ENCODE results near the gene RUNX2. TPM values are rescaled to one million over a fixed set of nuclear protein-coding genes. Genes with fewer than 3 reads are reported as not detected.

Gene RUNX2
- total RNA-seq, 1 experiment from 2014 or later, result 7.0 TPM

DNA sequence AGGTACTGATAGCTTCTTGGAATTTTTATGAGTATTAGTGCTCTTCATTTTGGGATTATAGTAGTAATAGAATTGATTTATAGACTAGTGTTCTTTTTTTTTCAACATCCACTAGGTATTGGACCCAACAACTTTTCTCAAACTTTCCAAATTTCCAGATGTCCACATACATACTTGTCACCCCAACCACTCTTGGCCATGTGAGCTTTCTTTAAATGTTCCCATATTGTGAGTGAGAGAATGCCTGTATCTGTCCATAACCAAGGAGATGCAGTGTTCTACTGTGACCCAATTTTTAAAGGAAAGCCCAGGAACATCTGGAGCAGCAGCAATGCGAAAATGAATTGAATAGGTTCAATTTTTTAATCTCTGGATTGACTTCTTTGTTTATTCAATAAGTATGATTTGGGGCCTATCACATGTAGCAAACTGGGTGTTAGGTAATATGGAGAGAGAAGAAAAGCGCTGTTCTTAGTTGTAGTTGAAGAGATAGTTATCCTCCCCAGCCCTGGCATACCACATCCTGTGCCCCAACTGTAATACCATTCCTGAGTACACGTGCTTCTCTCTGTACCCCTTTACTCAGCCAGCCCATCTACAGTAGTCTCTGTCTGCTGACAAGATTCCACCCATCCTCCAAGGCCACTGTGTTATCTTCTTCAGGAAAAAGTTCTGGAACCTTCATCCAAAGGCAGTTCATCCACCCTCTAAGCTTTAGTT, 166.4 kb downstream of the RUNX2 start:
- H3K36me3 ChIP-seq (ENCODE audit: control insufficient read depth, insufficient read depth, low read length), result no peaks in the 10 kb centered on the region
- no peaks in the 10 kb centered on the region for H3K9me3 ChIP-seq (ENCODE audit: control insufficient read depth, insufficient read depth, low read depth, low read length)
- BruUV-seq (replicated peaks), result no TSS peak
- no peaks in the 10 kb centered on the region for H3K4me1 ChIP-seq (ENCODE audit: control insufficient read depth, insufficient read depth, low read length)
- ChIA-PET POLR2A (no interaction called here), CTCF (no interaction called here)
- in situ Hi-C loops (cut with HindIII; ENCODE audit: low pct_unique_long_range_greater_than_20kb, low sequenced_read_pairs), result no loop called here
- ATAC-seq (no peak), DNase-seq (ENCODE audit: low read depth, low spot score) (no peak)
- H3K27me3 ChIP-seq (ENCODE audit: control insufficient read depth, insufficient read depth, low read length), result no peaks in the 10 kb centered on the region
- H3K4me3 ChIP-seq (ENCODE audit: low read depth in 2 of 2, low read length in 2 of 2), result no peak overlapping the region
- intact Hi-C loops (cut with micrococcal nuclease; ENCODE audit: unreplicated experiment), result no loop called here
- no peak for TF ChIP-seq SIN3A (IDR thresholded peaks at IDR 0.05; ENCODE audit: borderline replicate concordance, insufficient read depth, low read depth, low read length)
- no peak for TF ChIP-seq POLR2AphosphoS5 (IDR thresholded peaks at IDR 0.05; ENCODE audit: low read depth, low read length)
- no peak for TF ChIP-seq TCF7L2 (IDR thresholded peaks at IDR 0.05; ENCODE audit: low read depth, low read length)
- TF ChIP-seq, protein P1, sequence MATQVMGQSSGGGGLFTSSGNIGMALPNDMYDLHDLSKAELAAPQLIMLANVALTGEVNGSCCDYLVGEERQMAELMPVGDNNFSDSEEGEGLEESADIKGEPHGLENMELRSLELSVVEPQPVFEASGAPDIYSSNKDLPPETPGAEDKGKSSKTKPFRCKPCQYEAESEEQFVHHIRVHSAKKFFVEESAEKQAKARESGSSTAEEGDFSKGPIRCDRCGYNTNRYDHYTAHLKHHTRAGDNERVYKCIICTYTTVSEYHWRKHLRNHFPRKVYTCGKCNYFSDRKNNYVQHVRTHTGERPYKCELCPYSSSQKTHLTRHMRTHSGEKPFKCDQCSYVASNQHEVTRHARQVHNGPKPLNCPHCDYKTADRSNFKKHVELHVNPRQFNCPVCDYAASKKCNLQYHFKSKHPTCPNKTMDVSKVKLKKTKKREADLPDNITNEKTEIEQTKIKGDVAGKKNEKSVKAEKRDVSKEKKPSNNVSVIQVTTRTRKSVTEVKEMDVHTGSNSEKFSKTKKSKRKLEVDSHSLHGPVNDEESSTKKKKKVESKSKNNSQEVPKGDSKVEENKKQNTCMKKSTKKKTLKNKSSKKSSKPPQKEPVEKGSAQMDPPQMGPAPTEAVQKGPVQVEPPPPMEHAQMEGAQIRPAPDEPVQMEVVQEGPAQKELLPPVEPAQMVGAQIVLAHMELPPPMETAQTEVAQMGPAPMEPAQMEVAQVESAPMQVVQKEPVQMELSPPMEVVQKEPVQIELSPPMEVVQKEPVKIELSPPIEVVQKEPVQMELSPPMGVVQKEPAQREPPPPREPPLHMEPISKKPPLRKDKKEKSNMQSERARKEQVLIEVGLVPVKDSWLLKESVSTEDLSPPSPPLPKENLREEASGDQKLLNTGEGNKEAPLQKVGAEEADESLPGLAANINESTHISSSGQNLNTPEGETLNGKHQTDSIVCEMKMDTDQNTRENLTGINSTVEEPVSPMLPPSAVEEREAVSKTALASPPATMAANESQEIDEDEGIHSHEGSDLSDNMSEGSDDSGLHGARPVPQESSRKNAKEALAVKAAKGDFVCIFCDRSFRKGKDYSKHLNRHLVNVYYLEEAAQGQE (IDR thresholded peaks at IDR 0.05; ENCODE audit: insufficient read depth in 1 of 2, low read depth in 2 of 2, low read length in 1 of 2), result no peak
- TF ChIP-seq, protein P2, sequence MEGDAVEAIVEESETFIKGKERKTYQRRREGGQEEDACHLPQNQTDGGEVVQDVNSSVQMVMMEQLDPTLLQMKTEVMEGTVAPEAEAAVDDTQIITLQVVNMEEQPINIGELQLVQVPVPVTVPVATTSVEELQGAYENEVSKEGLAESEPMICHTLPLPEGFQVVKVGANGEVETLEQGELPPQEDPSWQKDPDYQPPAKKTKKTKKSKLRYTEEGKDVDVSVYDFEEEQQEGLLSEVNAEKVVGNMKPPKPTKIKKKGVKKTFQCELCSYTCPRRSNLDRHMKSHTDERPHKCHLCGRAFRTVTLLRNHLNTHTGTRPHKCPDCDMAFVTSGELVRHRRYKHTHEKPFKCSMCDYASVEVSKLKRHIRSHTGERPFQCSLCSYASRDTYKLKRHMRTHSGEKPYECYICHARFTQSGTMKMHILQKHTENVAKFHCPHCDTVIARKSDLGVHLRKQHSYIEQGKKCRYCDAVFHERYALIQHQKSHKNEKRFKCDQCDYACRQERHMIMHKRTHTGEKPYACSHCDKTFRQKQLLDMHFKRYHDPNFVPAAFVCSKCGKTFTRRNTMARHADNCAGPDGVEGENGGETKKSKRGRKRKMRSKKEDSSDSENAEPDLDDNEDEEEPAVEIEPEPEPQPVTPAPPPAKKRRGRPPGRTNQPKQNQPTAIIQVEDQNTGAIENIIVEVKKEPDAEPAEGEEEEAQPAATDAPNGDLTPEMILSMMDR (IDR thresholded peaks at IDR 0.05), result no peak
- no peak overlapping the region for H3K27ac ChIP-seq (ENCODE audit: low read length)

DNA sequence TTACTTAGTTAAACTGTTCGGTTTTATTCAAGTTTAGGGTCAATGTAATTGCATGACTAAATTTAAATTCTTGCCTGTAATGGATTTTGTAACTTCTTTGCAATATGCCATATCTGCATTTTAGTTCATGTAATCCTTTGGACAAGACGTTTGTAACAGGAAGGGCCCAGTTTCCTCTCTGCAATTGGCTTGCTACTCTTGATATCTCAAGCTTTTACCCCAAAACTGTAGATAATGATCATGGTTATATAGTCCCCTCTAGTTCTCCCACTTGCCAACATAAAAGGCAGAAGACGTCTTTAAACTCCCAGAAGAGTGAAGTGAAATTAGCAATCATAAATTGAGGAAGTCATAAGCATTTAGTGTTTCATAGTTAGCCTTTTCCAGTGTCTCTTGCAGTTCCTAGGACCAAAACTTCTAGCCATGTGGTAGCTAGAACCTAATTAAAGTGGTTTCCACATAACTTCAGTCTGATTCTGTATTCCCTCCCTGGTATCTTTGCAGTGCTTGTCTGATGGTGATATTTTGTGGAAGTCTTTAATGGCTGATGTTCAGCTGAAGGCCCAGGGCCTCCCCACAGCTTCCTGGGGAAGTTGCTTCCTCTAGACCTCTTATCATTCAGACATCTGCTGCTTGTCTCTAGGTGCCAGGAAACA, 167.4 kb downstream of the RUNX2 start:
- no peaks in the 10 kb centered on the region for H3K27me3 ChIP-seq (ENCODE audit: control insufficient read depth, insufficient read depth, low read length)
- POLR2A ChIA-PET, result no interaction called here
- in situ Hi-C loops (cut with HindIII; ENCODE audit: low pct_unique_long_range_greater_than_20kb, low sequenced_read_pairs), result no loop called here
- H3K36me3 ChIP-seq (ENCODE audit: control insufficient read depth, insufficient read depth, low read length), result no peaks in the 10 kb centered on the region
- DNase-seq (ENCODE audit: low read depth, low spot score), result no peak
- H3K9me3 ChIP-seq (ENCODE audit: control insufficient read depth, insufficient read depth, low read depth, low read length), result no peaks in the 10 kb centered on the region
- H3K4me3 ChIP-seq (ENCODE audit: low read depth in 2 of 2, low read length in 2 of 2), result no peak overlapping the region
- BruUV-seq (replicated peaks), result no TSS peak
- CTCF ChIA-PET, result no interaction called here
- intact Hi-C loops (cut with micrococcal nuclease; ENCODE audit: unreplicated experiment), result no loop called here
- TF ChIP-seq, protein P1 (IDR thresholded peaks at IDR 0.05; ENCODE audit: insufficient read depth in 1 of 2, low read depth in 2 of 2, low read length in 1 of 2), result no peak
- H3K4me1 ChIP-seq (ENCODE audit: control insufficient read depth, insufficient read depth, low read length), result no peaks in the 10 kb centered on the region
- ATAC-seq, result no peak
- no peak overlapping the region for H3K27ac ChIP-seq (ENCODE audit: low read length)
